Inflammatory macrophage treated with lipopolysaccharide for 1 hour (primary cell): ENCODE results near the gene S100A14.
"Not testable (repeated sequence)": the region's sequence is repeated elsewhere in the genome, so short reads cannot be mapped to it uniquely, and the experiment has no call there.

ENCODE experiments used
- DNase-seq, 2 donors: peaks; one replicate each; pipeline ENCODE4 v3.0.0-alpha.2; 2020 to 2022

S100A14 gene

DNA sequence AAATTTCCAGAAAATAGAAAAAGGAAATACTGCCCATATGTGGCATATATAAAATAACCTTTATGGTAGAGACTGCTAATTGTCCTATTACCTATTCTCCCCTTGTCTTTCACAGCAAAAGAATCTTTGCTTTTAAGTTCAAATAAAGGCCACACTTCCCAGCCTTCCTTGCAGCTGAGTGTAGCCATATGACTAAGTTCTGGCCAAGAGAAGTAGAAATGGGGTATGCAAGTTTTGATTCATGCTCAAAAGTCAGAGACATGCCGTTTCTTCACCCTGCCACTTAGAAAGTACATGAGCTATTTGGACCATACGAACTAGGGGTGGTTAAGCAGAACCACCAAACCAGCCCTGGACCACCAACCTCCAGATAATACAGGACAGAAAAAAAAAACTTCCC lies 32.1 kb downstream of the S100A14 start:
- DNase-seq = no peak

DNA sequence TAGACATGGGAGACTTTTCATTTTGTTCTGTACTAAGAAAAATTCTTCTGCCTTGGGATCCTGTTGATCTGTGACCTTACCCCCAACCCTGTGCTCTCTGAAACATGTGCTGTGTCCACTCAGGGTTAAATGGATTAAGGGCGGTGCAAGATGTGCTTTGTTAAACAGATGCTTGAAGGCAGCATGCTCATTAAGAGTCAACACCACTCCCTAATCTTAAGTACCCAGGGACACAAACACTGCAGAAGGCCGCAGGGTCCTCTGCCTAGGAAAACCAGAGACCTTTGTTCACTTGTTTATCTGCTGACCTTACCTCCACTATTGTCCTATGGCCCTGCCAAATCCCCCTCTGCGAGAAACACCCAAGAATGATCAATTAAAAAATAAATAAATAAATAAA lies 32.6 kb downstream of the S100A14 start:
- DNase-seq = not testable (repeated sequence)

GRCh38 chr1:153582836-153583235 lies 33.3 kb downstream of the S100A14 start:
- not testable (repeated sequence) for DNase-seq

- DNase-seq = no peak
Observed at GRCh38 chr1:153578936-153579335, 37.2 kb downstream of the S100A14 start.

DNA sequence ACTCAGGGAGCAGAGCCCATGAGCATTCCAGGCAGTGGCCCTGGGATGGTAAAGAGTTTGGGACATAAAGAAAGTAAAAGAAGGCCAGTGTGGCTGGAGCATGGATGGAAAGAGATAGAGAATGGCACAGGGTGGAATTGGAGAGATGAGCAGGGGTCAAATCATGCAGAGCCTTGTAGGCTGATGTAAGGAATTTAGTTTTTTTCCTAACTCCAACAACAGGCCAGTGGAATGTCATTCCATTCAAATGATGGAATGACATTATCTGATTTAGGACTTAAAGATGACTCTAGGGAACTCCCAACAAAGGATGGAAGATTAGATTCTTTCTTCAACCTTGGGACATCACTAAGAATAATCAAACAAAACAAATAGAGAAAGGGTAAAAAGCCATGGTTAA lies 37.6 kb downstream of the S100A14 start:
- no peak for DNase-seq

DNA sequence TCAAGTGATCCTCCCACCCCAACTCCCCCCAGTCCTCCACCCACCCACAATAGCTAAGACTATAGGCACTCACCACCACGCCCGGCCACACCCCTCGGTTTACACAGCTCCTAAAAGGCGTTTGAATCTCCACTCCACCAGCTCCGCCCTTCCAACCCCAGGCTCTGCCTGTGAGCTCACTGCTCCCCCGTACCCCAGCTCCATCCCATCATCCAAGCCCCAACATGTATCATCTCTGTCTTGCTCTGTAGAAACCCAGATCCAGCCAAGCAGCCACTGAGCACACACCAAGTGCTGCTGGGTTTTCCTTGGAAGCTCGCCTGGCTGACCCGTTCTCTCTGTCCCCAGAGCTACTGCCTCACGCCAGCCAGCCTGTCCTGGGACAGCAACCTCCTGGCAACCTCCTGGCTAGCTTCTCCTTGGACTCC lies 38.5 kb downstream of the S100A14 start:
- DNase-seq = no peak

DNA sequence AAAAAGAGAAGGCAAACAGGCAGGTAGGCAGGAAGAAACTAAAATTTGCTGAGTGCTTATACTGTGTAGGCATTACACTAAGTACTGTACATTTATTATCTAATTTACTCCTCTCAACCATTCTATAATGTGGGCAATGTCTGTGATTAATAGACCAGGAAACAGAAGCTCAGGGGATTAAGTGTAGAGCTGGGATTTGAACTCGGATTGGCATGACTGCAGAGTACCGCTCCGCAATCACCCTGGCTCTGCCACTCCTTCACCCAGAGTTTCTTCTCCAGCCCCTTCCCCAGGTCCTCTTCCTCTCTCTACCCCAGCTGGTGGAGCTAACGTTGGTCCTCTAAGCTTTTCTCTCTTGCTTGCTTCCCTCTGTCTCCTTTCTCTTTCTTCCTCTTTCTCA lies 39.0 kb downstream of the S100A14 start:
- DNase-seq = no peak

- not testable (repeated sequence) for DNase-seq
Observed at GRCh38 chr1:153575497-153575896, 40.6 kb downstream of the S100A14 start.

GRCh38 chr1:153575081-153575491 lies 41.0 kb downstream of the S100A14 start:
- not testable (repeated sequence) for DNase-seq

DNA sequence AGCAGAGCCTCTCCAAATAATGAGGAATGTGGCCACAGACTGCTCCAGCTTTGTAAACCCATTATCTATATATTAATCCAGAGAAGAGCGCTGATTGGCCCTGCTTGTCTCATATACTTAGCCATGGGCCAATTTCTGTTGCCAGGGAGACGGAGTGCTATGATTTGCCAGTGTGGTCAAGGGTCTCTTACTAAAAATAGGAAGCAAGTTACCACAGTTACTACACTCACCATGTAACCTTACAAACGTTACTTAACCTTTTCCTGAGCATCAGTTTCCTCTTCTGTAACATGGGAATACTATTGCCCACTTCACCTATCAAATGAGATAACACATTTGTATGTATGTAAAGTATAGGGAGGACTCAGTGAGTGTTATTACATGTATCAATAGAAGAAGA lies 42.8 kb downstream of the S100A14 start:
- DNase-seq = peak; percentile 53 to 70

GRCh38 chr1:153572569-153573015 lies 43.5 kb downstream of the S100A14 start:
- DNase-seq = peak; percentile 91 to 93

DNA sequence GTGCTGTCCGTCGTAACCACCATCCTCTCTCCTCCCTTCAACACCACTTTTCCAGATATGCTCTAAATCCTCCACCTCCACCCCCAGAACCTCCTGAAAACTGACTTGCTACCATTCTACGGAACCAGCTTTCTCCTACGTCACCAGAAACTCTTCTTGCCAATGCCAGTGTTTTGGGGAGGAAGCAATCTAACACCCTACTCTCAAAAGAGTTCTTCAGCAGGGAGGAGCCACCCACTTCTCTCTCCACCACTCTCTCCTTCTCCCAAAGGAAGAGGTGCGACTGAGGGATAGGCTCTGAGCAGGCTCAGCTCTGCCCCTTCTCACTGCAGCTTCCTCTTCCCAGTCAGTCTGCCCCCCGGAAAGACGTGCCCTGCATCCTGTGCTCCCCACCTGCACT lies 44.4 kb downstream of the S100A14 start:
- no peak for DNase-seq

- DNase-seq = no peak
Observed at GRCh38 chr1:153570874-153571273, 45.3 kb downstream of the S100A14 start.

DNA sequence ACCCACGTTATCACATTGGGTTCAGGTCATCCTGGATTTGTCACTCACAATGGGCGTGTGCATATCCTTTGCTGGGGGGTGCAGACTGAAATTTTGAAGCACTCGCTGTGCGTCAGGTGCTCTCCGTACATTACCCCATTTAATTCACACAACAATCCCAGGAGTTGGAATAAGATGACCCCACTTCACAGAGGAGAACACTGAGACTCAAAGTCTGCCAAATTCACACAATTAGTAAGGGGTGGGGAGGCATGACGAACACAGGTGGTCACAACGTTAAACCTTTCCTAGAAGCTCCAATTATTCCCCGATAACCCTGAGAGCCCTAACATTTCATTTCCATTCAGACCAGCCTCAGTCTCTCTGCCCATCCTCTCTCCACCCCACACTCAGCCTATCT lies 46.7 kb downstream of the S100A14 start:
- DNase-seq = no peak

- DNase-seq = peak; percentile 58 to 92
Observed at GRCh38 chr1:153568367-153569099, 47.6 kb downstream of the S100A14 start.

- DNase-seq = peak in 1 of 2 donors; percentile 31
Observed at GRCh38 chr1:153567621-153568366, 48.3 kb downstream of the S100A14 start.

DNA sequence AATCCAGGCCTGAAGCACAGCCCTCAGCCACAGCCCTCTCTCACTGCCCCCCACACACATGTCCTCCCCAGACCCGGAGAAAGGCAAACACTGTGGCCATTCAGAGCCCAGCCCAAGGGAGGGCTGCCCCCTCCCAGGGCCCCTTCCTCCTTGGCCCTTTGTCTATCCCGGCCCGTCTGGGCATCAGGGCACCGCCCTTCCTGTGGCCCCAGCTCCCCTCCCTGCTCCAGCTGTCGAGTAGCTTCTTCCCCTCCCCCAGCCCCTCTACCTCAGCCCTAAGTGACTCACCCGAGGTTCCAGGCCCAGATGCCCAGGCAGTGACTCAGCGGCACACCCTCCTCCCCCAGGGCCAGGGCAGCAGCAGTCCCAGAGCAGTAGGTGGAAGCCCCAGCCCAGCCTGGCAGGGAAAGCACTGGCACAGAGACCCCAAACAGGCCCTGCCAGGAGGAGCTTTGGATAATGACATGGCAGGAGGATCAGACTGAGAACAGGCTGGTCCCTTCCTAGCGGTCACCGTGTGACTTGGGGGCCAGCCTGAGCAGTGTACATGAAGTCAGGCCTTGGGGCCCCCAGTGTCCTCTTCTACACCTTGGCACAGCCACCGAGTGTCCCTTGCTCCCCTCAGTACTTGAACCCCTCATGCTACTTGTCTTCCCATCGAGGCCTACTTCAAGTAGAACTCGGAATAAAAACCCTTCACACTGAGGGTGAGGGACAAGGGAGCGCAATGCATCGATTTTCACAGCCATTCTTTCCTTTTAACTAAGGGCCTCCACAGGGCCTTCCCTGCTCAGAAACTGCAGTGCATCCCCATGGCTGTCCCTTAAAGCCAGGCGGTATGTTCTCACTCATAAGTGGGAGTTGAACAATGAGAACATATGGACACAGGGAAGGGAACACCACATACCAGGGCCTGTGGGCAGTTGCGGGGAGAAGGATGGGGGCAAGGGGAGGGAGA lies 49.4 kb downstream of the S100A14 start:
- DNase-seq = peak; percentile 95 to 98

- DNase-seq = peak; percentile 53 to 80
Observed at GRCh38 chr1:153565529-153566374, 50.4 kb downstream of the S100A14 start, which contains the start of gene S100A2. S100A2 (minus strand) TSS chr1:153565844; CDS start chr1:153563877, 1,967 bp downstream.
